GM20431 (cell line): ENCODE results near the gene INCA1.

Source experiments
- in situ Hi-C: fragments of 300-500 bp; cut with MseI, MboI; formaldehyde crosslinking; loops from one replicate; pipeline ENCODE4 v1.15.0; 2020; ENCODE audit warnings: low sequenced_read_pairs; ENCODE audit not compliant: unreplicated experiment

Gene INCA1

DNA sequence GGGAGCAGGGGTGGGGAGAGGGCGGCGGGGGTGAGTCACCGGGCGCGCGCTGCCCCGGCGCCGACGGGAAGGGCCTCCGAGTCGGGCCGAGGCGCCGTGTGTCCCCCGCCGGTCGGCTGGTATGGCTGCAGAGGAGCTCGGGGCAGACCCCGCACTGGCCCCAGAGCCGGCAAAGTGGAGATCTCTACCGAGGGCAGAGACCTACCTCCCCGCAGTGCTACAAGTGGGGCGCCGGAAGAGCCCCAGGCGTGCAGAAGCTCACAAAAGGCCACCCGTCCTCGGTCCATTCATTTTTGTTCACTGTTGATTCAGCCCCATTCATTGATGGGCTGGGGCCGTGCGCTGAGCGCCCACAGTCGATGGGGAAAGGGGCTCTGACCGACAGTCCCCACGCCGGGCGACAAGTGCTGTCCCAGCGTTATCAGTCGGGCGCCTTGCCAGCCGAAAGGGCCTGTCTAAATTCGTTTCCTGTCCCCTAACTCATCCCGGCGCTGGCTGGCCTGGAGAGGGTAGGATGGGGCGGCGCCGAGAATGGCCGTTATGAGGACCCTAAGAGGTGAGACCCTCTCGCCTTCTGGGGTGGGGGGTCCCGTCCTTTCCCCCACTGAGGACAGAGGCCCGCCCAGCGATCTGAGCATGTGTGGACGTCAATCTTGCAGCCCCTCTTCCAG is 47.1 kb downstream of the INCA1 start:
- in situ Hi-C loops, result no loop called here

DNA sequence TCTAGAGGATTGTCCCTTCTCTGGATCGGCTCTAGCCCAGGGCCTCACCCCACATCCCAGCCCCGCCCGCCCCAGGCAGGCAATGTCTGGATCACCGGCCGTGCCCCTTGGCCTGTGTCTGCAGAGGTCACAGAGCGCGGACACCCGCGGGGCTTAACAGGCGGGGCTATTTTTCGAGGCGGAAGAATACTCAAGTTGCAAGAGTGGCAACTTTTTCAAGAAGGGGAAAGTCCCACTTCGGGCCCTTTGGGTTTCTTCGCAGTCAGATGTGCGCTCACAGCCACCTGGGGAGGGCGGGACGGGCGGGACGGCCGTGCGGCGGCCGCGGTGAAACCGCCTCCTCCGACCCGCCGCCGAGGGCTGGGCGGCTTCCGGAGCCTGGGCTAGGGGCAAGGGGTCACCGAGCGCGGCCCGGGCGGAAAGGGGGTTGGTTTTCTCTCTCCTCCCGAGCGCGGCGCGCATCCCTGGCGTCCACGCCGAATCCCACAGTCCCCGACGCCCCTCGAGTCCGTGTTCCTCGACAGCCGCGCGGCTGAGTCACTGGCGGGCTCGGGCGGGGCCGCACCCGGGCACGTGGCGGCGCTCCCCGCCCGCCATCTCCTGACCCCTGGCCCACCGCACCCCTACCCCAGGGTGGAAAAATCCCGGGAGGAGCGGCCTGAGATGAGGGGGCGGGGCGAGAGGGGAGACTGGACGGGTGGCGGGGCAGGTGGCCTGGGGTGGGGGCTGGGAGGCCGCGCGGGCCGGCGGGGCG is 47.8 kb downstream of the INCA1 start:
- in situ Hi-C loops, result no loop called here

DNA sequence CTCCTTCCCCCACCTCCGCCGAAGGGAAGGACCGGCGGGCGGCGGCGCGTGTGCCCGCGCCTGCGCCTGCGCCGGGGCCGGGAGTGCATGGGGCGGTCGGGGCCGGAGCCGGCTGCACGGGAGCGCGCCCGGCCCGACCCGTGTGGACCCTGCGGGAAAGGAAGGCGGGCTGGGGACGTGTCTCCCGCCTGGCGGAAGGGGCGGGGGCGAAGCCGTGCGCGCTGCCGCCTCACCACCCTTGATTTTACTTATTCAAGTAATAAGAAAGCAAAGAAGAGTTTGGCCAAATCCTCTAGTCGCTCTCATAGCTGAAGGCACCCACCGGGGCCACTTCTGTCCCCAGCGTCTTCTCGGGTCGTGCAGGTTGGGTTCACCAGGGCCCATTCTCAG is 48.4 kb downstream of the INCA1 start:
- in situ Hi-C loops, result no loop called here

DNA sequence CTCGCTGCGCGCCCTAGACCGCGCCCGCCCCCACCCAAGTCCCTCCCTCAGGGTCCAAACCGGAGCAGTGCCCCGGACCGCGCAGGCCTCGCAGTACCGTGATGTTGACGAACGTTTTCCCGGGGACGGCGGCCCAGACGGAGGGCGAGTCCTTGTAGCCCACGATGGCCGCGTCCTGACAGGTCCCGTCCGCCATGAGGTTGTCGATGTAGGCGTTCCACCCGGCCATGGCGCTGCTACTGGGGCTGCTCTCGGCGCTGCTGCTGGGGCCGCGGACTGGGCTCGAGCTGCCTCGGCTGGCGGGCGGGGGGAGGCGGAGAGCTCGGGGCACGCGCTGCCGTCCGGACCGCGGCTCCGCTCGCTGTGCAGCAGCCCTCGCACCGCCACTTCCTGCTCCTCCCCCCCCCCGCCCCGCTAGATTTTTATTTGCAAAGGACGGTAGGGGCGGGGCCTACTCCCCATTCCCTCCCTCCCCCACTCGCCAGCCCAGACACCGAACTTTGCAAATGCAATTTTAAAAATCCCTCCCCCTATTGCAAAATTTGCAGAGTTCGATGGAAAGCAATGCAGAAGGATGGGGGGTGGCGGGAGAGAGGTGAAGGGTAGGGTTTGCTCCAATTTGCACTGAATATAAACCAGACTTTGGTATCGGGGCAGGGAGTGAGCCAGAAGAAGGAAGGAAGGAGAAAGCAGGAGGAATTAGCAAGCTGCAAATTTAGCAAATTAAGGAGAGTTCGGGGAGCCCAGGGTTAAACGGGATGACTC is 49.0 kb downstream of the INCA1 start, which contains the start of gene PFN1:
PFN1 (minus strand) TSS at position 365 of the 765 bp plus-strand sequence; CDS start at position 229, 136 bp downstream.
- in situ Hi-C loops, result no loop called here

DNA sequence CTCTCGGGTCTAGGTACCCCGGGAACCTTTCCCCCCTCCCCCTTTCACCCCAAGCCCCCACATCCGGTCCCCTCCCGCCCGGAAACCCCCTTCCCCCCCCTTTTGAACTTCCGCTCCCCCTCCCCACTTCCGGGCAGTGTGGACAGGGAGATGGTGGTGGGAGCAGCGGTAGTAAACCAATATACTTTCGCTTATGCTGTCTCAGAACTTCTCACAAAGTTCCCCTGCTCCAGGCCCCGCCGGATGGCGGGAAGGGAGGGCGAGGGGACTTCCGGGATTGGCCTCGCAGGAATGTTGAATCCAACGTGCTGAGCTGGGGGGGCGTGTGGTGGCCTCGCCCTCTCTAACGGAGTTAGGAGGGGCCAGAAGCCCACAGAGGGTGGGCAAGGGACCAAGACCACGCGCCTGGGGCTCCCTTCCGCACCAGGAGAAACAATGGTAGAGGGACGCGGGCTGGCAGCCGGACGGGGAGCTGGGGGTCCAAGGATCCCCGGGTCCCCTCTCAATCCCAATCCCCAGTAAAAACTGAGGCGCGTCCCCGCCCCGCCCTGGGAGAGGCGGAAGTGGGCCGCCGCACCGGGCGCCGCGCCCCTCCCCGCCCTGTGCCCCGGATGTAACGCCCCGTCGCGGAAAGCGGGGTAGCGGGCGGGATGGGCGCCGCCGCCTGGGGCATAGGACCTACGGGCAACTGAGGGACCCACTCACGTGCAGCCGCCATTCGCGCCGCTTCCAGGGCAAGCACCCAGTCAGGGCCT is 49.7 kb downstream of the INCA1 start:
- in situ Hi-C loops, result no loop called here

DNA sequence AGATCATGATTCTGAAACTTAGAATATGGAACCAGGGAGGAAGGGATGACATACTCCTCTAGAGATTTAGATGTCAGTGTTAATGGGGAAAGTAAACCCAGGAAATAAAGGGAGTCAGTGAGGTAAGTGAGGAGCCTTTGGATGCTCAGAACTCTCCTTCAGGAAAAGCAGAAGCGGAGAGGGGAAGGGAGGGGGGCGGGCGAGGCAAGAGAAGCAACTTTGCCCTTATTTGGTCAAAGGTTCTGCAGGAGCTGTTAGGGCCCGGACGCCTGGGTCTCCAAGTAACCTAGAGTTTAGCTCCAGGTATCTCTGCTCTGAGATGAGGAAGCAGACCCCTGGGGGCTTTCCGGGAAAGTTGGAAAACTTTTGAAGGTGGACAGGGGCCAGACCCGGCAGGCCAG is 50.3 kb downstream of the INCA1 start:
- in situ Hi-C loops, result no loop called here

DNA sequence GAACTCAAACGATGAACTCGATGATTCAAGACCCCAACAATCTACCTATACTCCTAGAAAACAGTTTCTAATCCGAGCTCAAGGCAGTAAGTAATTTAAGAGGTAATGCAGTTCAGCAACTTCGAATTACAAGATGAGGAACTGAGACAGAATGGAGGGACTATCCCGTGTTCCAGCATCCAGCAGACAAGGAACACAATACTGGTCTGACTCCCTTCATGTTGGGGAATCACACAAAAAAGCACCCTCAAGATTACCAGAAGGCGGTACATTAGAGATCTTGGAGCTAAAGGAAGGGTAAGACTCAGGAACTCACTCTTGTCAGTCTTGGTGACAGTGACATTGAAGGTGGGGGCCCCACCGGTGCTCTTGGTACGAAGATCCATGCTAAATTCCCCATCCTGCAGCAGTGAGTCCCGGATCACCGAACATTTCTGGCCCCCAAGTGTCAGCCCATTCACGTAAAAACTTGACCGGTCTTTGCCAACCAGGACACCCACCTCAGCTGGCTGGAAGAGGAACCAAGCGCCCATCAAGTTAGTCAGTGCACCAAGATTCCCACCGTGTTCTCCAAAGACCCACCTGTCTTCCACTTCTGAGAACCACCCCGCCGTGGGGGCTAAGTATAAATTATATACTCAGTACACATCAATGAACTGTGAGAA is 50.9 kb downstream of the INCA1 start:
- in situ Hi-C loops, result no loop called here

DNA sequence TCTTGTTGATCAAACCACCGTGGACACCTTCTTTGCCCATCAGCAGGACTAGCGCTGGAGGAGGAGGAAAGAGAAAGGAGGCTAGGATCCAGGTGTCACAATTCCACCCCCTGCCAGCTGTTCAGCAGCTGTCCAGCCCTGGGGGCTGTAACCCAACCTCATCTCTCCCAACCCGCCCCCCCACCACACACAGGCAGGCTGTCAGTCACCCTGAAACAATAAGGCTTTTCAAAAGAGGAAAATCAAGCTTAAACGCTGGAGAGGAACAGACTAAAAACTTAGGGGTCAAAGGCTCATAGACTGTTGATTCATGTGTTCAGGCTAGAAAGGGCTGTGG is 51.4 kb downstream of the INCA1 start:
- in situ Hi-C loops, result no loop called here

DNA sequence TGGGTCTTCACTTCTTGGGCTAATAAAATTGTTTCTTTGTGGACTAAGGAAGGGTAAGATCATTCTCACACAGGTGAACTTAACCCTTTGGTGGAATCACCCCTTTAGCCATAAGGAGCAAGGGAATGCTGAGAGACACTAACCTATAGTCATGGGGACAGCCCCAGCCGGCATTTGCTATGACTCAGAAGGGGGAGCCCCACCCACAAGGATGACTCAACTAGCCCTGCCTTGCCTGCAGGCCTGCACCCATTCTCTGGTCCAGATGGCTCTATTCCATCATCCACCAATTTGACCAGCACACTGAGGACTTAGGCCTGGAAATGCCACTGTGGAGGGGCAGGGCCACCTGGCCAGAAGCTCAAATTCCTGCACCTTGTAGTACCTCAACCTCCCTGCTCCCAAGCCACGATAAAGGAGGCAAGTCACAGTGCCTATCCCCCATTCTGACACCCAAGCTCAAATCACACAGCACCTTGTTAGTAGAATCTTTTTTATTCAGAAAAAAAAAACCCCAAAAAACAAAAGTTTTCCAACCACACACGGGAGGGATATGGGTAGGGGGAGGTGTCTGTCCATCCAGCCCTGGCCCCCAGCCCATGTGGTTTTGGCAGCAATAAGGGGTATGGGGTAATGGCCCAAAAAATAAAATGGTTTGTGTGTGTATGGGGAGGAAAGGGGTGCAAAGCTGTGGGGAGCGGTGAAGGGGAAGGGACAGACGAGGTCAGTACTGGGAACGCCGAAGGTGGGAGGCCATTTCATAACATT is 52.0 kb downstream of the INCA1 start:
- in situ Hi-C loops, result no loop called here

DNA sequence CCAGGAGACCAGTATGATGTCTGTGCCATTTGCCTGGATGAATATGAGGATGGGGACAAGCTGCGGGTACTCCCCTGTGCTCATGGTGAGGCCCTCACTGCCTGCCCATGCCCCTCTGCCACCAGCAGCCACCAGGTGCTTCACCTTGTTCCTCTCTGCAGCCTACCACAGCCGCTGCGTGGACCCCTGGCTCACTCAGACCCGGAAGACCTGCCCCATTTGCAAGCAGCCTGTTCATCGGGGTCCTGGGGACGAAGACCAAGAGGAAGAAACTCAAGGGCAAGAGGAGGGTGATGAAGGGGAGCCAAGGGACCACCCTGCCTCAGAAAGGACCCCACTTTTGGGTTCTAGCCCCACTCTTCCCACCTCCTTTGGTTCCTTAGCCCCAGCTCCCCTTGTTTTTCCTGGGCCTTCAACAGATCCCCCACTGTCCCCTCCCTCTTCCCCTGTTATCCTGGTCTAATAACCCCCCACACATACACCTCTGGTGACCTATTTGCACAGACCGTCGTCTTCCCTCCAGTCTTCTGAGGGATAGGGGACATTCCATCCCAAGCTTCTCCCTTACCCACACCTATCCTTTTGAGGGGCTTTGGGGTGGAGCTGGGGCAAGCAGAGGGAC is 52.7 kb downstream of the INCA1 start:
- in situ Hi-C loops, result no loop called here

DNA sequence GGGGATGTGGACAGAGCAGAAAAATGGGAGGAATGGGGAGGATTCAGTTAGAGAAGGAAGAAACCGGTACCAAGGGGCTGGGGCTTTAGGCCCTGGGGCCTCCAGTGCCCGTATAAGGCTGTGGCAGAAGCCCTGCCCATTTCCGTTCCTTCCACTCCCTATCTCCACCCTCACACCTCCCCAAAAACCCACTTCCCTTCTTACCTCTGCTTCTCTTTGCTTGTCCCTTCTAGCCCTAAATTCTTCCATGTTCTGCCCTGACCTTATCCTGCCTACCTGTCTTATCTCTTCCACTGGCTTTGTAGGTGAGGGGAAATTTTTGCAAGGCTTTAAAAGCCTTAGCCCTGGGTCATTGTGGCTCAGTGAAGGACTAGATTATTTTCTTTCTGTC is 53.2 kb downstream of the INCA1 start:
- in situ Hi-C loops, result no loop called here

DNA sequence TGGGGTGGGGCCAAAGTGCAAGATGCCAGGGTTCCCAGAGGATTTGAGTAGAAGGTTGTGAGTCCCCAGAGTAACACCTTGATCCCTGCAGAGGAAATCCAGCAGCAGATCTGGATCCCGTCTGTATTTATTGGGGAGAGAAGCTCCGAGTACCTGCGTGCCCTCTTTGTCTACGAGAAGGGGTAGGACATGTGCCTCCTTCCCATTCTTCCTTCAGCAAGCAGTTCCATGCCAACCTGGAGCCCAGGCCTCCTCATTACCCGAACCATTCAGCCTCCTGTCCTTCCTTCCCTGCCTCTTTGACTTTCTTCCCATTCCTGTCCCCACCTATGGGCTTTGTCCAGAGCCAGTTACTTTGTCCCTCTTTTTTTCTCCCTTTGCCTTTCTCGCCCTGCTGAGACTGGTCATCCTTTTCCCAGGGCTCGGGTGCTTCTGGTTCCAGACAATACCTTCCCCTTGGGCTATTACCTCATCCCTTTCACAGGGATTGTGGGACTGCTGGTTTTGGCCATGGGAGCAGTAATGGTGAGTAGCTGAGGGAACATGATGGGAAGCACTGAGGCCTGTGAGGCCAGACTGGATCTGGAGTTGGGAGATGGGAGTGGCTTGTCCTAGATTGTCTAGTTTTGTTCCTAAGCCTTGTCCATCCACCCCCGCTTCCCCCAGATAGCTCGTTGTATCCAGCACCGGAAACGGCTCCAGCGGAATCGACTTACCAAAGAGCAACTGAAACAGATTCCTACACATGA is 54.4 kb downstream of the INCA1 start:
- in situ Hi-C loops, result no loop called here

DNA sequence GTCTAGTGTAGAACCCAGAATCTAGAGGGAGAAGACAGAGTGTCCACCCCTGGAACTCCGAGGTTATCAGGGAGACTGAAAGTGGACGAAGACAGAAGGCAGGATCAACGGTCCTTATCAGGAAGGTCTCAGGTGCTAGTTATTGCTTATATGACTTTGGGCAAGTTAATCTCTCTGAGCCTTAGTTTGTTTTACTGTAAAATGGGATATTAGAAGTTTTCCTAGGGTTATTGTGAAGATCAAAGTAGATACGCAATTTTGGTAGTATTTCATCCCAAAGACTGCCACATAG is 56.1 kb downstream of the INCA1 start:
- in situ Hi-C loops, result no loop called here

DNA sequence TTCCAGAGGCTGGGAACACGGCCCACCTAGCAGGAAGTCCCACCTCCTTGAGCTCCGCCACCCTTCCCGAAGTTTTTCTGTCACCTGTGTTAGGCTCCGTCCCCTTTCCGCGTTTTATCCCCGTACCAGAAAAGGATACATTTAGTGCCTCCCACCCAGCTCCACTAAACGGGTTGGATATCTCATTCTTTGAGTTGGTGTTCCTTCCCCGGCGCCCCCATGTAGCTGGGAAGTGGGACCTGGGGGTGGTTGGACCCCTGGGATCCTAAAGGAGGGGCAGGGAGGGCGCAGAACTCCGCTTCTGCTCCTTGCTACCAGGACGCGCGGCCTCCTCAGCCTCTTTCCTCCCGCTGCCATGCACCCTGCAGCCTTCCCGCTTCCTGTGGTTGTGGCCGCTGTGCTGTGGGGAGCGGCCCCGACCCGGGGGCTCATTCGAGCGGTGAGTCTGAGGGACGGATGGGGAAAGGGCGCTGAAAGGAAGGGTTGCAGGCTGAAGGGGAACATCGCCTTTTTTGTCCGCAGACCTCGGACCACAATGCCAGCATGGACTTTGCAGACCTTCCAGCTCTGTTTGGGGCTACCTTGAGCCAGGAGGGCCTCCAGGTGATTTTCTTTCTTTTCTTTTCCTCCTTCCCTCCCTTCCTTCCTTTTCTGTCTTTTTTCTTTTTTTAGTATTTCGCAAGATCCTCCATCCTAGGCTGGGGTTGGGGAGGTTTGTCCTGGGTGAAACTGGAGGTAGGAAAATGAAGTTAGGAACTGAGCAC is 56.6 kb downstream of the INCA1 start:
- in situ Hi-C loops, result no loop called here

DNA sequence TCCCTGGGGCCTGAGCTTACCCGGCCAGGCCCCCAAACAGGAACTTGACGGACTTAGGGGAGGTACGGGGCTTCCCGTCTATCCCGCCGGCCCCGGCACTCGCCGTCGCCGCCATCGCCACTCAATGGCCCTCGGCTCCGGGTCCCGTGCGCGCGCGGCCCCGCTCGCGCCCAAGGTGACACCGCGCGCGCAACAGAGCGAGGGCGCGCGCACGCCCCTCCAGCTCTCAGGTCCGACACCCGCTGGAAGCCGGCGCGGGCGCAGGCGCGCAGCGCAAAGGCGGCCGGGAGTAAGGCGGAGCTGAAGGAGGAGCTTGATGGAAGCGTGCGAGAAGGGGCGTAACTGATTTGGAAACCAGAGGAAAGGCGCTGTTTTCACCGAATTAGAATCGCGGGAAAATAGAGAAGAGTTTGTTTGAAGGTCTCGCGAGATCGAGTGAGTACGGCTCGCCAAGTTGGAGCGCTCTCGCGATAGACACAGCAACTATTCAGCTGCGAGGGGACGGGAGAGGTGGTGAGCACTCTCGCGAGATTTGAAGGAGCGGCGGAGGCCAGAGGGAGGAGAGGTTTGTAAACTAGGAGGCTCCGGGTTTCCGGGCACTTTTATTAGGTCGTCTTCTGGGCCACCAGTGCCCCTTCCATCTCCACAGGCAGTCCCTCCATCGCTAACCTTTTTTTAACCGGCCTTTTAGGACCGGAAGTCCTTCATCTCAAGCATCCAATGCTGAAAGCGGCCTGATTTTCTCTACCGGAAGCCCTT is 57.3 kb downstream of the INCA1 start, which contains the start of the genes RNF167 and SLC25A11:
RNF167 (plus strand) TSS at position 473 of the 759 bp plus-strand sequence. CDS start 642 bp downstream, outside the sequence.
SLC25A11 (minus strand) TSS at position 251 of the 759 bp plus-strand sequence; CDS start at position 115, 136 bp downstream.
- in situ Hi-C loops, result no loop called here

DNA sequence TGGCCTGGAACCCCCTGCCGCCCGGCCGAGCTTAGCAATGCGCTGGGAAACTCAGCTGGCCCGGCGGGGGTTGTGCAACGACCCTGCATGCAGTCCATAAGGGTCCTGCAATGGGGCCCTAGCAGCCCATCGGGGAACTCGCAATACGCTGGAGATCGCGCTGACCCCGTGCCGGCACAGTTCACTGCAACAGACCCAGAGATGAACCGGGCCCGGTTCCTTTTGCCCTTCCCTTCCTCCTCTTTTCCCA is 57.9 kb downstream of the INCA1 start:
- in situ Hi-C loops, result no loop called here
